NCI-H2029 (cell line): ENCODE measurements around the gene RPS6KA4.

Experiments
- DNase-seq: peaks from one replicate; lab custom pipeline; 2025; lab: John Stamatoyannopoulos, UW

The RPS6KA4 gene

DNA sequence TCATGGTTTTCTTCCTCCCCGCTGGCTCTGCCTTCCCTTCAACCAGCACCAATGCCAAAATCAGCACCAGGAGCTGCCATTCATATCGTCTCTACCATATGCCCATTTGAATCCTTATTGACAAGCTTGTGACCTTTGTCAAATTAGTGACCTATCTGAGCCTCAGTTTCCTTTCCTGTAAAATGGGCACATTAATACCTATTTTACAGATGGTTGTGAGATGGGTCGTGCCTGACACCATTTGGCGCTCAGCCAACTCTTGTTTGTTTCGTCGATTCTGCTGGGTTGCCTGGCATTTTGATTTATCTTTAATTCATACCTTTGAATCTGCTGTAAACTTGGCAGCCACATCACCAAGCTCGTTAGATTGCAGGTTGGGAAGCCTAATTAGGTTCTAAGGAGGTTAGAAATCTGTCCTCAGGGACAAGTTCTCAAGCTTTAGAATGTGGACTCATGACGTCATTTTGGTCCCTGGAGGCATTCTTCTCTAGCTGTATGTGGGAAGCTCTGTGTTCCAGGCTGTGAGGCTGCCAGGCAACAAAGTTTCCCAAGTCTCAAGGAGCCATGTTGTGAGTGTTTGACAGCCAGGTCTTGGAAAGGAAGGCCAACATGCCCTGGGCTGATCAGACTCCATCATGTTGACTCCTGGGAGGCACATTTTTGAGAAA is 61.0 kb downstream of the RPS6KA4 start:
- no peak for DNase-seq
